K562 (cell line): ENCODE measurements around the gene NADSYN1. TPM values are rescaled to one million over a fixed set of nuclear protein-coding genes. Genes with fewer than 3 reads are reported as not detected.

Experiments
- ATAC-seq: fragments of 200-7000 bp; cut with Tn5 transposase; 3 replicates; pipeline ENCODE4 v1.9.1; 2020; ENCODE audit warnings: moderate library complexity
- BruUV-seq: library from RNA; stranded (reverse); fragments of 400-500 nt; replicated peaks from 2 replicates; lab custom pipeline; 2021; lab: Mats Ljungman, UMichigan
- CTCF ChIA-PET: fragments of 300-600 bp; formaldehyde crosslinking; extraction: SDS; loops from one replicate; lab custom pipeline; 2021; ENCODE audit warnings: low intra/inter-chr PET ratio; lab: Yijun Ruan, JAX
- POLR2A ChIA-PET: fragments of 300-600, 350-650 bp; sonication (Branson Sonifier 250); formaldehyde crosslinking; extraction: SDS; loops from one replicate; lab custom pipeline; 2021; ENCODE audit warnings: antibody characterized with exemption, inconsistent platforms; lab: Yijun Ruan, JAX
- DNase-seq, 4 experiments: peaks; one replicate each; pipeline versions ENCODE4 v3.0.0 to v3.0.0-alpha.2; 2011 to 2018; ENCODE audit warnings: low spot score in 3 of 4, mixed read lengths in 3 of 4; ENCODE audit errors: extremely low read depth in 1 of 4
- FAIRE-seq: peaks from 2 replicates; lab custom pipeline; 2011; peaks lifted over from hg19 to GRCh38; lab: Jason Lieb, UNC
- H2AFZ ChIP-seq: 2 replicates; pipeline ENCODE4 v1.6.0; 2011; ENCODE audit warnings: low read depth, low read length, control low read depth, inconsistent platforms
- H3K27ac ChIP-seq: fragments of 200-600 bp; 3 replicates; pipeline ENCODE4 v1.8.0; 2011; ENCODE audit warnings: low read depth, mild to moderate bottlenecking, control low read depth, inconsistent platforms, low read length, moderate library complexity, mixed read lengths; ENCODE audit errors: extremely low read depth
- H3K27me3 ChIP-seq, 2 experiments: fragments of 300-600 bp in 1 of 2; 2 replicates in 1 of 2; 3 replicates in 1 of 2; pipeline versions ENCODE4 v1.6.0 to v1.8.0; 2011; ENCODE audit warnings: inconsistent platforms in 2 of 2, low read length in 2 of 2, mild to moderate bottlenecking in 1 of 2, mixed read lengths in 1 of 2, moderate library complexity in 1 of 2; ENCODE audit not compliant: control insufficient read depth in 2 of 2, insufficient read depth in 2 of 2
- H3K36me3 ChIP-seq: fragments of 300-600 bp; 3 replicates; pipeline ENCODE4 v1.8.0; 2011; ENCODE audit warnings: mild to moderate bottlenecking, low read length, inconsistent platforms; ENCODE audit not compliant: control insufficient read depth, insufficient read depth
- H3K4me1 ChIP-seq, 2 experiments: fragments of 200-600 bp in 1 of 2; replicated peaks in 1 of 2; 2 replicates in 1 of 2; 3 replicates in 1 of 2; pipeline versions ENCODE4 v1.5.1 to v1.8.0; 2011; ENCODE audit warnings: inconsistent platforms in 2 of 2, low read length in 2 of 2, mild to moderate bottlenecking in 1 of 2, mixed read lengths in 1 of 2, moderate library complexity in 1 of 2; ENCODE audit not compliant: control insufficient read depth in 2 of 2, insufficient read depth in 2 of 2
- H3K4me2 ChIP-seq: 2 replicates; pipeline ENCODE4 v1.6.1; 2011; ENCODE audit warnings: low read length, control low read depth, inconsistent platforms, mixed read lengths; ENCODE audit not compliant: insufficient read depth
- H3K4me3 ChIP-seq: fragments of 200-600 bp; sonication (generic), shearing (Covaris generic); 2 replicates; pipeline ENCODE4 v1.5.1; 2016; ENCODE audit warnings: control low read depth, inconsistent platforms
- H3K79me2 ChIP-seq: fragments of 200-600 bp; 3 replicates; pipeline ENCODE4 v1.8.0; 2011; ENCODE audit warnings: low read length, inconsistent platforms; ENCODE audit not compliant: control insufficient read depth, insufficient read depth
- H3K9ac ChIP-seq, 2 experiments: 2 replicates each; pipeline versions ENCODE4 v1.6.0 to v1.6.1; 2011; ENCODE audit warnings: low read depth in 2 of 2, low read length in 2 of 2, control low read depth in 1 of 2, inconsistent platforms in 1 of 2, mild to moderate bottlenecking in 1 of 2, mixed read lengths in 1 of 2; ENCODE audit not compliant: insufficient read depth in 1 of 2
- H3K9me1 ChIP-seq: one replicate; pipeline ENCODE4 v1.6.0; 2011; ENCODE audit warnings: inconsistent platforms, mild to moderate bottlenecking, low read length, moderate library complexity; ENCODE audit not compliant: control insufficient read depth, insufficient read depth
- H3K9me3 ChIP-seq: replicated peaks from 2 replicates; pipeline ENCODE4 v1.5.1; 2011; ENCODE audit warnings: low read depth, low read length, inconsistent platforms; ENCODE audit not compliant: control insufficient read depth, insufficient read depth
- H4K20me1 ChIP-seq: replicated peaks from 2 replicates; pipeline ENCODE4 v1.6.1; 2011; ENCODE audit warnings: low read length, inconsistent platforms, mixed read lengths; ENCODE audit not compliant: control insufficient read depth, insufficient read depth
- CBFA2T2 ChIP-seq: fragments of 450-650 bp; conservative IDR thresholded peaks from 2 replicates; pipeline ENCODE4 v1.6.1; 2017; ENCODE audit warnings: mild to moderate bottlenecking
- CEBPB ChIP-seq: fragments of 450-650 bp; IDR thresholded peaks from 2 replicates; pipeline ENCODE4 v1.6.1; 2016; ENCODE audit warnings: missing genetic modification characterization, missing compliant biosample characterization
- CTCF ChIP-seq, 3 experiments: IDR thresholded peaks in 2 of 3; conservative IDR thresholded peaks in 1 of 3; 2 replicates each; pipeline ENCODE4 v1.5.1; 2011 to 2012; ENCODE audit warnings: low read length in 3 of 3, mild to moderate bottlenecking in 3 of 3, control low read depth in 2 of 3, improper control_type of control experiment in 1 of 3, inconsistent platforms in 1 of 3, low read depth in 1 of 3, mixed read lengths in 1 of 3, moderate library complexity in 1 of 3; ENCODE audit not compliant: insufficient read depth in 2 of 3
- HSF4 ChIP-seq: fragments of 250-450 bp; sonication (Bioruptor Pico); IDR thresholded peaks from 2 replicates; pipeline ENCODE4 v2.1.2; 2022; ENCODE audit warnings: mild to moderate bottlenecking, moderate library complexity, borderline replicate concordance
- MBD2 ChIP-seq: sonication (generic); IDR thresholded peaks from 2 replicates; pipeline ENCODE4 v1.6.1; 2016; ENCODE audit warnings: low read depth, borderline replicate concordance
- NCOR1 ChIP-seq: fragments of 450-650 bp; IDR thresholded peaks from 2 replicates; pipeline ENCODE4 v1.6.1; 2016; ENCODE audit warnings: mild to moderate bottlenecking, moderate library complexity
- PHF8 ChIP-seq: fragments of 200-600 bp; sonication (generic); IDR thresholded peaks from 2 replicates; pipeline ENCODE4 v1.6.1; 2012; ENCODE audit warnings: mixed run types, mild to moderate bottlenecking, inconsistent platforms, low read length, moderate library complexity, borderline replicate concordance
- RAD21 ChIP-seq, 2 experiments: fragments of 250-450 bp in 1 of 2; fragments of 450-650 bp in 1 of 2; sonication (Bioruptor Pico) in 1 of 2; formaldehyde crosslinking in 1 of 2; IDR thresholded peaks in 1 of 2; conservative IDR thresholded peaks in 1 of 2; 2 replicates each; pipeline versions ENCODE4 v1.4.0 to v1.8.0; 2020 to 2022; ENCODE audit warnings: mild to moderate bottlenecking in 2 of 2, moderate library complexity in 1 of 2
- SMAD4 ChIP-seq: fragments of 250-450 bp; sonication (Bioruptor Pico); conservative IDR thresholded peaks from 2 replicates; pipeline ENCODE4 v1.8.0; 2021; ENCODE audit warnings: inconsistent platforms, mild to moderate bottlenecking, moderate library complexity
- TCF3 ChIP-seq: sonication (generic); formaldehyde crosslinking; IDR thresholded peaks from 2 replicates; pipeline ENCODE4 v1.4.0; 2020; ENCODE audit warnings: mild to moderate bottlenecking, missing genetic modification reagents
- ZBTB9 ChIP-seq: fragments of 450-650 bp; formaldehyde crosslinking; IDR thresholded peaks from 2 replicates; pipeline ENCODE4 v1.4.0; 2020; ENCODE audit warnings: mild to moderate bottlenecking, moderate library complexity
- ZNF12 ChIP-seq: sonication (generic); formaldehyde crosslinking; IDR thresholded peaks from 2 replicates; pipeline ENCODE4 v1.4.0; 2020; ENCODE audit warnings: mild to moderate bottlenecking, missing genetic modification reagents
- ZNF644 ChIP-seq: fragments of 200-800 bp; sonication (Bioruptor generic); IDR thresholded peaks from 2 replicates; pipeline ENCODE4 v1.6.1; 2016; ENCODE audit warnings: low read depth, missing genetic modification characterization, missing compliant biosample characterization
- ZNF778 ChIP-seq: fragments of 450-650 bp; formaldehyde crosslinking; IDR thresholded peaks from 2 replicates; pipeline ENCODE4 v1.4.0; 2020; ENCODE audit warnings: mild to moderate bottlenecking, moderate library complexity
- WGBS: fragments of 100-300 bp; shearing (Covaris generic); methylation state at CpG from one replicate; pipeline ENCODE4 v1.1.6; 2016; ENCODE audit warnings: low coverage, mixed read lengths; ENCODE audit not compliant: insufficient coverage; ENCODE audit errors: missing lambda C conversion rate; 5-methylcytosine and 5-hydroxymethylcytosine counted together
- in situ Hi-C: fragments of 300-500 bp; cut with MboI; formaldehyde crosslinking; loops from 4 replicates; pipeline ENCODE4 v1.15.0; 2018; ENCODE audit warnings: inconsistent platforms, mixed read lengths
- intact Hi-C: fragments of 100-400 bp; cut with micrococcal nuclease; formaldehyde crosslinking; loops from 2 replicates; pipeline ENCODE4 v1.14.2; 2022
- polyA plus RNA-seq, 8 experiments: library from polyadenylated mRNA; depleted of rRNA in 4 of 8; stranded (reverse) in 5 of 8; unstranded in 3 of 8; fragments of >200 nt; fragmentation: Nextera tagmentation in 2 of 8; fragmentation: Illumina TruSeq in 1 of 8; extraction: Ambion mirVana in 2 of 8; extraction: Trizol in 1 of 8; gene quantifications; 2 replicates each; pipeline versions ENCODE4 v1.2.1 to v1.2.3, GENCODE V29; 2011 to 2014; ENCODE audit warnings: inconsistent platforms in 1 of 8, missing spikeins in 1 of 8
- total RNA-seq, 7 experiments: library from RNA; depleted of rRNA in 6 of 7; stranded (reverse); fragments of >200 nt in 6 of 7; fragmentation: Illumina TruSeq in 2 of 7; extraction: Trizol in 2 of 7; gene quantifications; 2 replicates each; pipeline versions ENCODE4 v1.2.1 to v1.2.3, GENCODE V29; 2011 to 2021; ENCODE audit warnings: low replicate concordance in 1 of 7
- TF ChIP-seq, protein P1 (sequence below): fragments of 250-450 bp; sonication (Bioruptor Pico); IDR thresholded peaks from 2 replicates; pipeline ENCODE4 v1.5.1; 2021; ENCODE audit warnings: mild to moderate bottlenecking
- TF ChIP-seq, protein P2 (sequence below): sonication (generic); formaldehyde crosslinking; IDR thresholded peaks from 2 replicates; pipeline ENCODE4 v1.8.1; 2023; ENCODE audit warnings: mild to moderate bottlenecking, missing genetic modification reagents

Gene NADSYN1
- total and polyA plus RNA-seq, 9 of the 15 experiments (the other 6 are each of a cell fraction or from before 2014, with no cell fraction given) = 12.7 to 57.3 (median 42.1) TPM

DNA sequence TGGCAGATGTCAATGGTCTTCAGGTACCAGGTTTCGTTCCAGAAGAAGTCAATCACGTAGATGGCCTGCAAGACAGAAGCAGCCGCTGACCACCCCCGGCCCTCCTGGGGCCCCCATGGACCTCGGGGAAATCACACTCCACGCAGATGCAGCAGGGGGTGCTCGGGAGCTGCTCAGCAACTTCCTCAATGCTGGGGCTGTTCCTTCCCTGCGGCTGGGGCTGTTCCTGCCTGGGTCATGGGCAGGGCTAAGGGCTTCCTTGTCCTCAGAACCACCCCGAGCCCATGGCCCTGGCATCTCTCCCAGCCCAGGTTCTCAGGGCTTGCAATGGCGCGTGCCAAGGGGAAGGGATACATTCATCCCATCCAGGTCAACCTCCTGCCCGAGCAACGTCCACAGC, 15.1 kb upstream of the NADSYN1 start:
- H3K9me3 ChIP-seq = no peaks in the 10 kb centered on the region
- H3K9ac ChIP-seq = no peak overlapping the region; a peak in 1 of 4 replicates
- H3K27ac ChIP-seq = no peak overlapping the region
- no peak overlapping the region for H3K4me2 ChIP-seq
- WGBS = 83% methylated on average over 8 of the region's 13 CpGs
- H2AFZ ChIP-seq = no peak overlapping the region
- CTCF ChIA-PET = no interaction called here
- H3K27me3 ChIP-seq = no peaks in the 10 kb centered on the region
- H3K79me2 ChIP-seq = no peaks in the 10 kb centered on the region; the same call in 2 of the 3 replicates
- no peak for DNase-seq
- H3K4me1 ChIP-seq = peaks cover 9 to 15% of the 10 kb centered on the region in 2 experiments; a peak in 3 of 5 replicates
- in situ Hi-C loops (no loop called here), intact Hi-C loops (no loop called here)
- peaks cover 52% of the 10 kb centered on the region for H4K20me1 ChIP-seq
- ATAC-seq = no peak
- FAIRE-seq = no peak
- no peak overlapping the region for H3K4me3 ChIP-seq
- peaks cover 5% of the 10 kb centered on the region for H3K9me1 ChIP-seq
- no TSS peak for BruUV-seq
- POLR2A ChIA-PET = interaction anchor here (3.6 kb wide), 1 partner anchor 10 kb away, joined by 26 read pairs; the partner anchor contains the start of gene DHCR7
- H3K36me3 ChIP-seq = peaks cover 86% of the 10 kb centered on the region
- no peak for TF ChIP-seq ZNF12 (CRISPR knock-in tag)
- no peak for TF ChIP-seq ZBTB9 (CRISPR knock-in tag)
- no peak for TF ChIP-seq HSF4 (CRISPR knock-in tag)
- TF ChIP-seq TCF3 (CRISPR knock-in tag) = no peak
- no peak for TF ChIP-seq CEBPB (tag)
- no peak for TF ChIP-seq CBFA2T2
- TF ChIP-seq, protein P1, sequence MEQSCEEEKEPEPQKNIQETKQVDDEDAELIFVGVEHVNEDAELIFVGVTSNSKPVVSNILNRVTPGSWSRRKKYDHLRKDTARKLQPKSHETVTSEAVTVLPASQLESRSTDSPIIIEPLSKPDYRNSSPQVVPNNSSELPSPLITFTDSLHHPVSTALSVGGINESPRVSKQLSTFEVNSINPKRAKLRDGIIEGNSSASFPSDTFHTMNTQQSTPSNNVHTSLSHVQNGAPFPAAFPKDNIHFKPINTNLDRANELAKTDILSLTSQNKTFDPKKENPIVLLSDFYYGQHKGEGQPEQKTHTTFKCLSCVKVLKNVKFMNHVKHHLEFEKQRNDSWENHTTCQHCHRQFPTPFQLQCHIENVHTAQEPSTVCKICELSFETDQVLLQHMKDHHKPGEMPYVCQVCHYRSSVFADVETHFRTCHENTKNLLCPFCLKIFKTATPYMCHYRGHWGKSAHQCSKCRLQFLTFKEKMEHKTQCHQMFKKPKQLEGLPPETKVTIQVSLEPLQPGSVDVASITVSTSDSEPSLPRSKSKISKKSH (CRISPR knock-in tag) = no peak
- 0 out of 4 replicates have a peak, but pooled peaks of 1 of the 2 experiments have one; percentile 5 for TF ChIP-seq RAD21 (CRISPR knock-in tag; conservative IDR thresholded peaks at IDR 0.05 in 1 of 2, IDR thresholded peaks at IDR 0.05 in 1 of 2)
- TF ChIP-seq ZNF778 (CRISPR knock-in tag) = no peak
- no peak for TF ChIP-seq PHF8
- TF ChIP-seq ZNF644 (tag) = no peak
- no peak for TF ChIP-seq NCOR1
- TF ChIP-seq SMAD4 = no peak
- TF ChIP-seq, protein P2, sequence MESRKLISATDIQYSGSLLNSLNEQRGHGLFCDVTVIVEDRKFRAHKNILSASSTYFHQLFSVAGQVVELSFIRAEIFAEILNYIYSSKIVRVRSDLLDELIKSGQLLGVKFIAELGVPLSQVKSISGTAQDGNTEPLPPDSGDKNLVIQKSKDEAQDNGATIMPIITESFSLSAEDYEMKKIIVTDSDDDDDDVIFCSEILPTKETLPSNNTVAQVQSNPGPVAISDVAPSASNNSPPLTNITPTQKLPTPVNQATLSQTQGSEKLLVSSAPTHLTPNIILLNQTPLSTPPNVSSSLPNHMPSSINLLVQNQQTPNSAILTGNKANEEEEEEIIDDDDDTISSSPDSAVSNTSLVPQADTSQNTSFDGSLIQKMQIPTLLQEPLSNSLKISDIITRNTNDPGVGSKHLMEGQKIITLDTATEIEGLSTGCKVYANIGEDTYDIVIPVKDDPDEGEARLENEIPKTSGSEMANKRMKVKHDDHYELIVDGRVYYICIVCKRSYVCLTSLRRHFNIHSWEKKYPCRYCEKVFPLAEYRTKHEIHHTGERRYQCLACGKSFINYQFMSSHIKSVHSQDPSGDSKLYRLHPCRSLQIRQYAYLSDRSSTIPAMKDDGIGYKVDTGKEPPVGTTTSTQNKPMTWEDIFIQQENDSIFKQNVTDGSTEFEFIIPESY = peak; percentile 94
- peak in 1 of 3 experiments; percentile 9; a peak in 1 of 6 replicates for TF ChIP-seq CTCF (IDR thresholded peaks at IDR 0.05 in 2 of 3, conservative IDR thresholded peaks at IDR 0.05 in 1 of 3; ENCODE audit: insufficient read depth in 2 of 3, low read depth in 1 of 3, low read length in 3 of 3)
- TF ChIP-seq MBD2 = no peak
